ENCODE measurements around the gene LAMTOR5. TPM values are rescaled to one million over a fixed set of nuclear protein-coding genes. Genes with fewer than 3 reads are reported as not detected.

The LAMTOR5 gene
- total RNA-seq, 2 experiments from 2014 or later = 109 to 123 TPM

DNA sequence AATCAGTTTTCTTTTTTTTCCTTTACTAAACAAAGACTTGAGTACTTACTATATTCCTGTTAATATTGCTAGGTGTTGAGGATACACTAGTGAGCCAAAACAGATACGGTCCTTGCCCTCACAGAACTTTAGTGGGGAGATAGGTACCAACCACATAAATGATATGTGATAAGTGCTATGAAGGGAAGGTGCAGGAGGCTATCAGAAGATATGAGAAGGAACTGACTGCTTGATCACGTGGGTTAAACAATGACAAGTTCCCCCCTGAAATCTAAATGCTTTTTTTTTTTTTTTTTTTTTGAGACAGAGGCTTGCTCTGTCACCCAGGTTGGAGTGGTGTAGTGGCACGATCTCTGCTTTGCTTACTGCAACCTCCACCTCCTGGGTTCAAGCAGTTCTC, 43.3 kb downstream of the LAMTOR5 start:
- H4K20me1 ChIP-seq (ENCODE audit: insufficient read depth, low read length) = 0 out of 2 replicates have a peak, but pooled peaks cover 4% of the 10 kb centered on the region
- peaks cover 97% of the 10 kb centered on the region for H3K36me3 ChIP-seq (ENCODE audit: insufficient read depth, low read length)
- no peaks in the 10 kb centered on the region for H3K9me3 ChIP-seq (ENCODE audit: low read length)
- H3K79me2 ChIP-seq (ENCODE audit: insufficient read depth, low read depth, low read length) = peaks cover 92% of the 10 kb centered on the region
- H3K9me2 ChIP-seq (ENCODE audit: insufficient read depth, low read length) = no peaks in the 10 kb centered on the region
- TF ChIP-seq EZH2phosphoT487 (IDR thresholded peaks at IDR 0.05; ENCODE audit: borderline replicate concordance, low read depth, low read length) = no peak
- TF ChIP-seq, protein P1, sequence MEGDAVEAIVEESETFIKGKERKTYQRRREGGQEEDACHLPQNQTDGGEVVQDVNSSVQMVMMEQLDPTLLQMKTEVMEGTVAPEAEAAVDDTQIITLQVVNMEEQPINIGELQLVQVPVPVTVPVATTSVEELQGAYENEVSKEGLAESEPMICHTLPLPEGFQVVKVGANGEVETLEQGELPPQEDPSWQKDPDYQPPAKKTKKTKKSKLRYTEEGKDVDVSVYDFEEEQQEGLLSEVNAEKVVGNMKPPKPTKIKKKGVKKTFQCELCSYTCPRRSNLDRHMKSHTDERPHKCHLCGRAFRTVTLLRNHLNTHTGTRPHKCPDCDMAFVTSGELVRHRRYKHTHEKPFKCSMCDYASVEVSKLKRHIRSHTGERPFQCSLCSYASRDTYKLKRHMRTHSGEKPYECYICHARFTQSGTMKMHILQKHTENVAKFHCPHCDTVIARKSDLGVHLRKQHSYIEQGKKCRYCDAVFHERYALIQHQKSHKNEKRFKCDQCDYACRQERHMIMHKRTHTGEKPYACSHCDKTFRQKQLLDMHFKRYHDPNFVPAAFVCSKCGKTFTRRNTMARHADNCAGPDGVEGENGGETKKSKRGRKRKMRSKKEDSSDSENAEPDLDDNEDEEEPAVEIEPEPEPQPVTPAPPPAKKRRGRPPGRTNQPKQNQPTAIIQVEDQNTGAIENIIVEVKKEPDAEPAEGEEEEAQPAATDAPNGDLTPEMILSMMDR (conservative IDR thresholded peaks at IDR 0.05; ENCODE audit: low read length) = no peak
- no peak overlapping the region for H3K4me3 ChIP-seq (ENCODE audit: low read depth, low read length, poor library complexity, severe bottlenecking)
- POLR2A ChIA-PET = interaction anchor here (0.6 to 2.4 kb wide), 3 partner anchors 14 to 70 kb away, joined by 3 to 17 read pairs (median 4); no protein-coding TSS in a partner anchor
- H2AFZ ChIP-seq (ENCODE audit: low read length) = no peak overlapping the region
- intact Hi-C loops (cut with micrococcal nuclease; ENCODE audit: unreplicated experiment) = no loop called here
- no peaks in the 10 kb centered on the region for H3K4me1 ChIP-seq (ENCODE audit: insufficient read depth, low read length, poor library complexity, severe bottlenecking)
- H3K27ac ChIP-seq (ENCODE audit: low read depth, low read length, poor library complexity, severe bottlenecking) = no peak overlapping the region
- CTCF ChIA-PET (ENCODE audit: unreplicated experiment) = interaction anchor here (1.1 kb wide), 1 partner anchor 17 kb away, joined by 3 read pairs; no protein-coding TSS in a partner anchor
- no peak overlapping the region for H3K4me2 ChIP-seq (ENCODE audit: low read length)
- BruUV-seq (replicated peaks) = no TSS peak
- DNase-seq (ENCODE audit: low spot score) = no peak

DNA sequence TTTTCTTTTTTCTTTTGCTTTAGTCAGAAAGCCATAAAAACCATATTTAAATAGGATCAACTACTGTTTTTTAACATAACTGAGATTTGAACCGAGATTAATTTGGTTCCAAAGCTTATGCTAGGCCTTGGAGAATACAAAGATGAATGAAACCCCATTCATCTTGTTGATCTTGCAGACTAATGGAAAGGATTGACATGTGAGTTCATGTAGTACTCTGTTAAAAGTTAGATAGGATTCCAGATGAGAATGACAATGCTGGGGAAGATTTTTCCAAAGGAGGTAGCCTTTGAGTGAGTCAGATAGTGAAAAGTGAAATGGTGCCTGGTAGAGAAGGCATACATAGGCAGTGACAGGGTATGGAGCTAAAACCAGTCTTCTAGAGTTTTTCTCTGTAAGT, 45.6 kb downstream of the LAMTOR5 start:
- H4K20me1 ChIP-seq (ENCODE audit: insufficient read depth, low read length) = 0 out of 2 replicates have a peak, but pooled peaks cover 4% of the 10 kb centered on the region
- no peak overlapping the region for H3K4me2 ChIP-seq (ENCODE audit: low read length)
- ChIA-PET CTCF (ENCODE audit: unreplicated experiment) (no interaction called here), POLR2A (interaction anchor here (0.9 to 2.1 kb wide), 2 partner anchors 11 to 16 kb away, joined by 3 to 11 read pairs; no protein-coding TSS in a partner anchor)
- H3K27ac ChIP-seq (ENCODE audit: low read depth, low read length, poor library complexity, severe bottlenecking) = no peak overlapping the region
- peaks cover 97% of the 10 kb centered on the region for H3K79me2 ChIP-seq (ENCODE audit: insufficient read depth, low read depth, low read length)
- no peak overlapping the region for H3K4me3 ChIP-seq (ENCODE audit: low read depth, low read length, poor library complexity, severe bottlenecking)
- H2AFZ ChIP-seq (ENCODE audit: low read length) = no peak overlapping the region
- DNase-seq (ENCODE audit: low spot score) = no peak
- TF ChIP-seq, protein P1 (conservative IDR thresholded peaks at IDR 0.05; ENCODE audit: low read length) = no peak
- TF ChIP-seq EZH2phosphoT487 (IDR thresholded peaks at IDR 0.05; ENCODE audit: borderline replicate concordance, low read depth, low read length) = no peak
- intact Hi-C loops (cut with micrococcal nuclease; ENCODE audit: unreplicated experiment) = no loop called here
- no peaks in the 10 kb centered on the region for H3K9me2 ChIP-seq (ENCODE audit: insufficient read depth, low read length)
- H3K4me1 ChIP-seq (ENCODE audit: insufficient read depth, low read length, poor library complexity, severe bottlenecking) = no peaks in the 10 kb centered on the region
- H3K9me3 ChIP-seq (ENCODE audit: low read length) = no peaks in the 10 kb centered on the region
- H3K36me3 ChIP-seq (ENCODE audit: insufficient read depth, low read length) = peaks cover 99% of the 10 kb centered on the region
- no TSS peak for BruUV-seq (replicated peaks)

DNA sequence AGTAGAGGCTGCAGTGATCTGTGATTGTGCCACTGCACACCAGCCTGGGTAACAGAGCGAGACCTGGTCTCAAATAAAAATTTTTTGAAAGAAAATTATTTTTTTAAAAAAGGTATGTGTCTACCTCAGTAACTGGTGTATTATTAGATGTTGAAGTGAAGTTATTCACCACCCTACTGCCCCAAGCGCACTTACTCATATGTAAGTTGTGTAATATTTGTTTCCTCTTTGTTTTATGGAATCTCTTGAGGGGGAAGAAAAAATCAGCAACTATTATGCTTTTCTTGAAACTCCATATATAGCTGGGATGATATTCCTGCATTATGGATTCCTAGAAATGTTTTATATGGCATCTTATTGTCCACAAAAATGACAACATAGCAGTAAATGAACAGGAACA, 47.1 kb downstream of the LAMTOR5 start:
- ChIA-PET POLR2A (interaction anchor here (0.6 to 2.1 kb wide), 2 partner anchors 9 to 303 kb away, joined by 3 to 11 read pairs; no protein-coding TSS in a partner anchor), CTCF (ENCODE audit: unreplicated experiment) (interaction anchor here (0.5 kb wide), 1 partner anchor 23 kb away, joined by 3 read pairs; no protein-coding TSS in a partner anchor)
- Histone ChIP-seq H4K20me1 (ENCODE audit: insufficient read depth, low read length) (peaks cover 17% of the 10 kb centered on the region), H3K4me3 (ENCODE audit: low read depth, low read length, poor library complexity, severe bottlenecking) (no peak overlapping the region), H3K4me1 (ENCODE audit: insufficient read depth, low read length, poor library complexity, severe bottlenecking) (peaks cover 13% of the 10 kb centered on the region), H3K4me2 (ENCODE audit: low read length) (no peak overlapping the region), H3K79me2 (ENCODE audit: insufficient read depth, low read depth, low read length) (peaks cover 97% of the 10 kb centered on the region), H3K36me3 (ENCODE audit: insufficient read depth, low read length) (peaks cover 99% of the 10 kb centered on the region), H3K9me3 (ENCODE audit: low read length) (no peaks in the 10 kb centered on the region), H3K9me2 (ENCODE audit: insufficient read depth, low read length) (no peaks in the 10 kb centered on the region), H3K27ac (ENCODE audit: low read depth, low read length, poor library complexity, severe bottlenecking) (no peak overlapping the region), H2AFZ (ENCODE audit: low read length) (no peak overlapping the region)
- BruUV-seq (replicated peaks) = no TSS peak
- intact Hi-C loops (cut with micrococcal nuclease; ENCODE audit: unreplicated experiment) = no loop called here
- TF ChIP-seq, protein P1 (conservative IDR thresholded peaks at IDR 0.05; ENCODE audit: low read length) = no peak
- TF ChIP-seq EZH2phosphoT487 (IDR thresholded peaks at IDR 0.05; ENCODE audit: borderline replicate concordance, low read depth, low read length) = no peak
- DNase-seq (ENCODE audit: low spot score) = no peak
